Endothelial cell of umbilical vein (primary cell): ENCODE data around the gene SULF2. TPM values are rescaled to one million over a fixed set of nuclear protein-coding genes. Genes with fewer than 3 reads are reported as not detected.

Source experiments
- BruUV-seq: library from RNA; stranded (reverse); fragments of 400-500 nt; replicated peaks from 2 replicates; lab custom pipeline; 2021; lab: Mats Ljungman, UMichigan
- CTCF ChIA-PET: fragments of 300-600, 350-600 bp; sonication (Branson Sonifier 250); formaldehyde crosslinking; loops from one replicate; lab custom pipeline; 2021; ENCODE audit warnings: antibody characterized with exemption, inconsistent platforms; lab: Charles Lee
- POLR2A ChIA-PET: fragments of 300-600, 350-600 bp; sonication (Branson Sonifier 250); formaldehyde crosslinking; loops from one replicate; lab custom pipeline; 2021; ENCODE audit warnings: antibody characterized with exemption, inconsistent platforms; lab: Charles Lee
- DNase-seq: peaks from one replicate; pipeline ENCODE4 v3.0.0-alpha.2; 2011; ENCODE audit warnings: low read depth, low spot score
- FAIRE-seq: peaks from 2 replicates; lab custom pipeline; 2011; peaks lifted over from hg19 to GRCh38; lab: Jason Lieb, UNC
- H2AFZ ChIP-seq: 2 replicates; pipeline ENCODE4 v1.6.0; 2012; ENCODE audit warnings: low read depth, low read length, control low read depth, inconsistent platforms
- H3K27ac ChIP-seq: 2 replicates; pipeline ENCODE4 v1.5.1; 2011; ENCODE audit warnings: low read depth, mild to moderate bottlenecking, control low read depth, low read length, moderate library complexity; ENCODE audit not compliant: insufficient read depth
- H3K27me3 ChIP-seq, 2 experiments: 2 replicates each; pipeline versions ENCODE4 v1.6.0 to v1.6.1; 2011; ENCODE audit warnings: low read length in 2 of 2, mixed read lengths in 1 of 2; ENCODE audit not compliant: control insufficient read depth in 2 of 2, insufficient read depth in 2 of 2
- H3K36me3 ChIP-seq, 2 experiments: 2 replicates in 1 of 2; 3 replicates in 1 of 2; pipeline ENCODE4 v1.5.1; 2011; ENCODE audit warnings: low read length in 2 of 2, mild to moderate bottlenecking in 1 of 2, moderate library complexity in 1 of 2; ENCODE audit not compliant: control insufficient read depth in 2 of 2, insufficient read depth in 2 of 2; ENCODE audit errors: extremely low read depth in 1 of 2
- H3K4me1 ChIP-seq: 3 replicates; pipeline ENCODE4 v1.5.1; 2011; ENCODE audit warnings: mild to moderate bottlenecking, low read length; ENCODE audit not compliant: control insufficient read depth, insufficient read depth; ENCODE audit errors: extremely low read depth
- H3K4me2 ChIP-seq: 2 replicates; pipeline ENCODE4 v1.6.1; 2011; ENCODE audit warnings: low read length, control low read depth, mixed read lengths; ENCODE audit not compliant: insufficient read depth
- H3K4me3 ChIP-seq, 3 experiments: fragments of 200-600 bp in 1 of 3; sonication (generic), shearing (Covaris generic) in 1 of 3; replicated peaks in 1 of 3; 2 replicates each; pipeline ENCODE4 v1.5.1; 2011 to 2016; ENCODE audit warnings: control low read depth in 3 of 3, low read length in 3 of 3, mild to moderate bottlenecking in 2 of 3, inconsistent platforms in 1 of 3, low read depth in 1 of 3, moderate library complexity in 1 of 3; ENCODE audit not compliant: insufficient read depth in 1 of 3
- H3K79me2 ChIP-seq: 2 replicates; pipeline ENCODE4 v1.6.0; 2012; ENCODE audit warnings: low read length, inconsistent platforms; ENCODE audit not compliant: control insufficient read depth, insufficient read depth
- H3K9ac ChIP-seq: replicated peaks from 2 replicates; pipeline ENCODE3; 2011; ENCODE audit warnings: low read length, control low read depth; ENCODE audit not compliant: insufficient read depth; ENCODE audit errors: extremely low read depth
- H3K9me1 ChIP-seq: replicated peaks from 3 replicates; pipeline ENCODE4 v1.6.0; 2011; ENCODE audit warnings: mild to moderate bottlenecking, low read length; ENCODE audit not compliant: control insufficient read depth, insufficient read depth; ENCODE audit errors: extremely low read depth
- H3K9me3 ChIP-seq: replicated peaks from 2 replicates; pipeline ENCODE4 v1.5.1; 2012; ENCODE audit warnings: low read length, inconsistent platforms; ENCODE audit not compliant: control insufficient read depth, insufficient read depth
- H4K20me1 ChIP-seq: replicated peaks from 2 replicates; pipeline ENCODE3; 2011; ENCODE audit warnings: mild to moderate bottlenecking, low read length; ENCODE audit not compliant: control insufficient read depth, insufficient read depth; ENCODE audit errors: extremely low read depth
- EZH2 ChIP-seq: IDR thresholded peaks from 2 replicates; pipeline ENCODE4 v1.6.1; 2012; ENCODE audit warnings: borderline replicate concordance, low read depth, mild to moderate bottlenecking, moderate library complexity, low read length, inconsistent platforms; ENCODE audit not compliant: severe bottlenecking
- FOS ChIP-seq: IDR thresholded peaks from 2 replicates; pipeline ENCODE4 v1.6.1; 2011; ENCODE audit warnings: mild to moderate bottlenecking, low read length, moderate library complexity, borderline replicate concordance; ENCODE audit not compliant: insufficient read depth
- GATA2 ChIP-seq: IDR thresholded peaks from 2 replicates; pipeline ENCODE4 v1.7.0; 2011; ENCODE audit warnings: low read depth, mild to moderate bottlenecking, moderate library complexity, mixed read lengths, low read length; ENCODE audit not compliant: insufficient read length, insufficient read depth
- JUN ChIP-seq: IDR thresholded peaks from 2 replicates; pipeline ENCODE4 v1.6.1; 2011; ENCODE audit warnings: borderline replicate concordance, low read depth; ENCODE audit not compliant: insufficient read length, insufficient read depth
- MYC ChIP-seq: IDR thresholded peaks from one replicate; pipeline ENCODE4 v1.6.1; 2011; ENCODE audit warnings: mild to moderate bottlenecking, low read depth, low read length
- POLR2A ChIP-seq: IDR thresholded peaks from 2 replicates; pipeline ENCODE4 v1.6.1; 2012; ENCODE audit warnings: low read depth, mild to moderate bottlenecking, control low read depth, low read length
- POLR2AphosphoS5 ChIP-seq: IDR thresholded peaks from 2 replicates; pipeline ENCODE4 v1.6.1; 2012; ENCODE audit warnings: low read depth, mild to moderate bottlenecking, control low read depth, low read length, moderate library complexity; ENCODE audit not compliant: insufficient read depth
- dilution Hi-C: fragments of 300-500 bp; cut with MboI; formaldehyde crosslinking; loops from one replicate; pipeline ENCODE4 v1.15.0; 2019; ENCODE audit warnings: low sequenced_read_pairs; ENCODE audit not compliant: extremely low pct_ligation_motif_present
- intact Hi-C: fragments of 100-400 bp; cut with micrococcal nuclease; formaldehyde crosslinking; loops from one replicate; pipeline ENCODE4 v1.10.0; 2022
- polyA plus RNA-seq, 4 experiments: library from polyadenylated mRNA; depleted of rRNA in 3 of 4; stranded (reverse) in 3 of 4; unstranded in 1 of 4; fragments of >200 nt; gene quantifications; 2 replicates each; pipeline versions ENCODE4 v1.2.1 to v1.2.3, GENCODE V29; 2011 to 2012; ENCODE audit warnings: missing spikeins in 1 of 4
- total RNA-seq: library from RNA; stranded (reverse); gene quantifications from 2 replicates; pipeline ENCODE4 v1.2.3, GENCODE V29; 2021
- TF ChIP-seq, protein P1 (sequence below), 2 donors: IDR thresholded peaks; 1 replicate in 1 of 2; 2 replicates in 1 of 2; pipeline ENCODE4 v1.5.1; 2011; ENCODE audit warnings: low read length in 2 of 2, mild to moderate bottlenecking in 2 of 2, moderate library complexity in 2 of 2, control low read depth in 1 of 2, inconsistent platforms in 1 of 2, low read depth in 1 of 2; ENCODE audit not compliant: insufficient read depth in 1 of 2; ENCODE audit errors: extremely low read depth in 1 of 2
- TF ChIP-seq, protein P2 (sequence below): IDR thresholded peaks from 2 replicates; pipeline ENCODE4 v1.6.1; 2011; ENCODE audit not compliant: insufficient read depth, insufficient read length

SULF2 gene
- total and polyA plus RNA-seq, 2 donors (not counting 3 experiments of a cell fraction or from before 2014, with no cell fraction given) = 58.5 to 160 TPM

DNA sequence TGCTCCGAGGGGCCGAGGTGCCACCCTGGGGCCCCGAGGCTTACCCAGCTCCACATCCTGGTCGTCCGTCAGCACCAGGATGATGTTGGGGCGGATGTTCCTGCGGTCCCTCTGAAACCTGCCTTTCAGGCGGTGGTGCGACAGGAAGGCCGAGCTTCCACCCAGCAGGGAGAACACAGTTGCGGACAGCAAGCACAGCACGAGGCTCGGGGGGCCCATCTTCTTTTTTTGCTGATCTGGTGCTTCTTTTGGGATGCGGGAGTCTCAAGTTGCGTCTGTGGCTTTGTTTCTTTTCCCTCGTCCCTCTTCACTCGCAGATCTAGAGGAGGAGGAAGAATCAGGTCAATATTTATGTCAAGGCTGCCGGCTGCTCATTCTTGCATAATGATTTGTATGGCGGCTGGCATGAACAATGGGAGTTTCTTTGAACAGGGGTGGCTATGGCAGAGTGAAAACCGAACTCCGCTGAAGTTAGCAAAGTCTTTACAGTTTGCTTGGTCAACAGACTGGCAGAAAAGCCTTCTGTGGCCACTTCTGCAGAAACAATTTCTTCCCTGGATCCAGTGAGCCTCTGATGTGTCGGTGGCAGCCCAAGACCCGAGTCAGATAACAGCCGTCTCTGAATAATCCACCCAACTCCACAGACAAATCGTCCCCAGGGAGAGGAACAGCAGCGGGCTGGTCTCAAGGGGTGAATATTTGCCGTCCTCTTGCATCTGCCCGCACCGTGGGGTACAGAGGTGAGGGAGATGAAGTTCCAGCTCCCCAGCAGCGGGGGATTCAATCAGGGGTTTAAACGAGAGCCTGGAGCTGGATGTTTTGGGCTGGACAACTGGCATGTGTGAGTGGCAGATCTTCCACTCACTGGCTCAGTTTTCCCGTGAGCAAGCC is 27.9 kb downstream of the SULF2 start:
- H3K9me1 ChIP-seq = no peaks in the 10 kb centered on the region
- H3K4me3 ChIP-seq = no peak overlapping the region
- DNase-seq = no peak
- H3K9me3 ChIP-seq = no peaks in the 10 kb centered on the region
- no TSS peak for BruUV-seq
- no peak for FAIRE-seq
- H3K4me1 ChIP-seq = no peaks in the 10 kb centered on the region
- intact Hi-C loops (no loop called here), dilution Hi-C loops (no loop called here)
- TF ChIP-seq MYC = no peak
- TF ChIP-seq POLR2A = no peak
- no peak for TF ChIP-seq FOS
- no peak for TF ChIP-seq GATA2
- TF ChIP-seq, protein P1, sequence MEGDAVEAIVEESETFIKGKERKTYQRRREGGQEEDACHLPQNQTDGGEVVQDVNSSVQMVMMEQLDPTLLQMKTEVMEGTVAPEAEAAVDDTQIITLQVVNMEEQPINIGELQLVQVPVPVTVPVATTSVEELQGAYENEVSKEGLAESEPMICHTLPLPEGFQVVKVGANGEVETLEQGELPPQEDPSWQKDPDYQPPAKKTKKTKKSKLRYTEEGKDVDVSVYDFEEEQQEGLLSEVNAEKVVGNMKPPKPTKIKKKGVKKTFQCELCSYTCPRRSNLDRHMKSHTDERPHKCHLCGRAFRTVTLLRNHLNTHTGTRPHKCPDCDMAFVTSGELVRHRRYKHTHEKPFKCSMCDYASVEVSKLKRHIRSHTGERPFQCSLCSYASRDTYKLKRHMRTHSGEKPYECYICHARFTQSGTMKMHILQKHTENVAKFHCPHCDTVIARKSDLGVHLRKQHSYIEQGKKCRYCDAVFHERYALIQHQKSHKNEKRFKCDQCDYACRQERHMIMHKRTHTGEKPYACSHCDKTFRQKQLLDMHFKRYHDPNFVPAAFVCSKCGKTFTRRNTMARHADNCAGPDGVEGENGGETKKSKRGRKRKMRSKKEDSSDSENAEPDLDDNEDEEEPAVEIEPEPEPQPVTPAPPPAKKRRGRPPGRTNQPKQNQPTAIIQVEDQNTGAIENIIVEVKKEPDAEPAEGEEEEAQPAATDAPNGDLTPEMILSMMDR (IDR thresholded peaks at IDR 0.05; ENCODE audit: extremely low read depth in 1 of 2, insufficient read depth in 1 of 2, low read depth in 1 of 2, low read length in 2 of 2) = no peak
- TF ChIP-seq POLR2AphosphoS5 = no peak
- TF ChIP-seq, protein P2, sequence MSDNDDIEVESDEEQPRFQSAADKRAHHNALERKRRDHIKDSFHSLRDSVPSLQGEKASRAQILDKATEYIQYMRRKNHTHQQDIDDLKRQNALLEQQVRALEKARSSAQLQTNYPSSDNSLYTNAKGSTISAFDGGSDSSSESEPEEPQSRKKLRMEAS = no peak
- no peak for TF ChIP-seq EZH2
- TF ChIP-seq JUN = no peak
- H3K79me2 ChIP-seq = no peaks in the 10 kb centered on the region
- no peaks in the 10 kb centered on the region for H4K20me1 ChIP-seq
- CTCF ChIA-PET = no interaction called here
- H2AFZ ChIP-seq = no peak overlapping the region
- H3K27ac ChIP-seq = no peak overlapping the region
- H3K27me3 ChIP-seq = no peaks in the 10 kb centered on the region
- POLR2A ChIA-PET = no interaction called here
- no peak overlapping the region for H3K4me2 ChIP-seq
- no peak overlapping the region for H3K9ac ChIP-seq
- H3K36me3 ChIP-seq = no peaks in the 10 kb centered on the region
